Hematopoietic multipotent progenitor cell treated with erythropoietin and hydrocortisone succinate and interleukin-3 and kit ligand, for 6 days (in vitro differentiated cells): ENCODE results near the gene SERPINB5.

Source experiments
- DNase-seq: peaks from one replicate; pipeline ENCODE4 v3.0.0-alpha.2; 2015

SERPINB5 gene

GRCh38 chr18:63534615-63535014, 57.9 kb downstream of the SERPINB5 start:
- no peak for DNase-seq

GRCh38 chr18:63539904-63540510, 63.2 kb downstream of the SERPINB5 start:
- no peak for DNase-seq

- no peak for DNase-seq
Measured at GRCh38 chr18:63542069-63542468, 65.3 kb downstream of the SERPINB5 start, which contains the start of gene SERPINB12. TSS of gene SERPINB12 (plus strand) at chr18:63542369. CDS start at chr18:63556160, 13,791 bp downstream.

GRCh38 chr18:63544017-63544416, 67.3 kb downstream of the SERPINB5 start:
- DNase-seq: no peak

GRCh38 chr18:63545000-63545399, 68.2 kb downstream of the SERPINB5 start:
- no peak for DNase-seq

- no peak for DNase-seq
Measured at GRCh38 chr18:63550068-63550467, 73.3 kb downstream of the SERPINB5 start.

GRCh38 chr18:63551769-63552168, 75.0 kb downstream of the SERPINB5 start:
- no peak for DNase-seq

- no peak for DNase-seq
Measured at GRCh38 chr18:63552581-63552980, 75.8 kb downstream of the SERPINB5 start.

- DNase-seq: peak; percentile 30
Measured at GRCh38 chr18:63553081-63553480, 76.3 kb downstream of the SERPINB5 start.
